GM18517 (cell line): Measurements from ENCODE around the gene OSTM1.

ENCODE experiments used
- ATAC-seq: cut with Tn5 transposase; IDR thresholded peaks from one replicate; pipeline ENCODE4 v1.9.1; 2021; ENCODE audit warnings: mild to moderate bottlenecking, moderate library complexity; ENCODE audit not compliant: unreplicated experiment

Gene OSTM1

GRCh38 chr6:108105571-108105970 lies 31.0 kb upstream of the OSTM1 start:
- no peak for ATAC-seq

GRCh38 chr6:108102965-108103364 lies 28.4 kb upstream of the OSTM1 start:
- ATAC-seq, result no peak

DNA sequence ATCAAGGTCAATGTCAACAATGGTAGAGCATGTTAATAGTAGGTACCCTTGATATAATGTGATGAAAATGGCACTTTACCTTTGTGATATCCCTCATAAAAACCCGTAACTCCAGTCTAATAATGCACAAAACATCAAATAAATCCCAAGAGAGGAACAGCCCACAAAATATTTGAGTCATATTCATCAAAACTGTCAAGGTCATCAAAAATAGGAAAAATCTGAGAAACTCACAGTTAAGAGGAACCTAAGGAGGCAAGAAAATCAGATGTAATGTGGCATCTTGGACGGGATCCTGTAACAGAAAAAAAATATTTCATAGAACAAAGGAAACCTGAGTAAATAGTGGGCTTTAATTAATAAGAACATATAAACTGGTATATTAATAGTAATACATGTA lies 25.5 kb upstream of the OSTM1 start:
- no peak for ATAC-seq

DNA sequence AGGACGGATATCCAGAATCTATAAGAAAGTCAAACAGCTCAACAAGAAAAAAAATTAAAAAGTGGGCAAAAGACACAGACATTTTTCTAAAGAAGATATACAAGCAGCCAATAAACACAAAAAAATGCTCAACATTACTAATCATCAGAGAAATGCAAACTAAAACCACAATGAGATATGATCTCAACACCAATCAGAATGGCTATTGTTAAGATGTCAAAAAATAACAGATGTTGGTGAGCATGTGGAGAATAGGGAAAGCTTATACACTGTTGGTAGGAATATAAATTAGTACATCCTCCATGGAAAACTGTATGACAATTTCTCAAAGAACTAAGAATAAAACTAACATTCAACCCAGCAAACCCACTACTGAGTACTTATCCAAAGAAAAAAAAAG lies 23.3 kb upstream of the OSTM1 start:
- no peak for ATAC-seq

GRCh38 chr6:108093781-108094300 lies 19.3 kb upstream of the OSTM1 start:
- no peak for ATAC-seq

DNA sequence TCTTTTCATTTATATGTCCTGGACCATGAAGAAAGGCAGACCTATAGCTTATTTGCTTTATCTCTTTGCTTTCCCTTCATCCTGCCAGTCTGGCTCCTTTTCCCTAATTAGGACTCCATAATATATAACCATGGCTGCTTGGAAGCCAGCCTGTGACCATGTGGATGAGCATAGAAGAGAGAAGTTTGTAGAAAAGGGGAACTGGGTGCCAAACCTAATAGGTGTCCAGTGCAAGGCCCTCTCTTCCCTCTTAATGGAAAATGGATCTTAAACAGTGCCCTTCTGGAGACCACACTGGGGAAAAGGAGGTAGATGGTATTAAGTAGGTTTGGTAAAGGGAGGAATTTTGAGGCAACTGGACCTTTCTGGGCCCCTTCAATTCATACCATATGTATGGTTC lies 16.7 kb upstream of the OSTM1 start:
- ATAC-seq, result no peak

DNA sequence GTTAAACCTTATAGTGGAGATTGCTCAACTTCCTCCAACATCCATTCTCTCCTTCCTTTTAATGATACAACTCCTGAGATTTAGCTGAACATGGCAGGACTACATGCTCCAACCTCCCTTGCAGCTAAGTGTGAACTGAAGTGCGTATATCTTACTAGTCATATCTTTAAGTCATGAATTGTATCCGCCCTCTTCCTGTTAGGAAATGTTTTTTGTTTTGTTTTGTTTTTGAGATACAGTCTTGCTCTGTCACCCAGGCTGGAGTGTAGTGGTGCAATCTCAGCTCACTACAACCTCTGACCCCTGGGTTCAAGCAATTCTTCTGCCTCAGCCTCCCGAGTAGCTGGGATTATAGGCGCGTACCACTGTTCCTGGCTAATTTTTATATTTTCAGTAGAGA lies 8.8 kb upstream of the OSTM1 start:
- no peak for ATAC-seq

DNA sequence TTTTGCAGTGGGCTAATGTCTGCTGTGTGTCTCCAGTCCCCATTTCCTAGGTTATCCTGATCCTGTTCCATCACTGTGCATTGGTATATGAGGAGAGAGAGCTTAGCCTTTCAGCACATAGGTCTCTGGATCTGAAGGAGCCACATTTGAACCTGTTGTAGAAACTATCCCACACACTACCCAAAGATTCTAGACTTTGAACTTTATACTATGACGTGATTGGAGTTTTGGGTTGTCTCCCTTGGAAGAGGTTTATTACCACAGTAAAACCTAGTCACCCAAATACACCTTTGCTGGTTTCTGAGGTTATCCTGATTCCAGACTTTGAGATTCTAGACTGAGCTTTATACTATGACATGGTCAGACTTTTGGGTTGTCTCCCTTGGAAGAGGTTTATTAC lies 8.0 kb upstream of the OSTM1 start:
- no peak for ATAC-seq

GRCh38 chr6:108080010-108080780 lies 5.7 kb upstream of the OSTM1 start:
- ATAC-seq, result no peak

- no peak for ATAC-seq
These were observed 3.6 kb upstream of the OSTM1 start for GRCh38 chr6:108078191-108078590.

DNA sequence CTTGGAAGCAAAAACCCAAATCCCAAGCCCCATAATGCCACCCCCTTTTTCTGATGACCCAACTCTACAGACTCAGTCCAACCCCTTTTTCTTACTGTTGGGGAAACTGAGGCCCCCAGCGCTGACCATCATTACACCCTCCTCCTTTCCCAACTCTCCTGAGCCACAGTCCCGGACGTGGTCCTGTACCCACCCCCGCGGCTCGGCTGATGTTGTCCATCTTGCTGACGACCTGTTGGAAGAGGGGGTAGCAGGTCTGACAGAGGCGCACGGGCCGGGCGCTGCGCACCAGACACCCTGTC lies 533 bp downstream of the OSTM1 start:
- ATAC-seq, result no peak

GRCh38 chr6:108071736-108072276 lies 2.7 kb downstream of the OSTM1 start:
- ATAC-seq, result no peak

DNA sequence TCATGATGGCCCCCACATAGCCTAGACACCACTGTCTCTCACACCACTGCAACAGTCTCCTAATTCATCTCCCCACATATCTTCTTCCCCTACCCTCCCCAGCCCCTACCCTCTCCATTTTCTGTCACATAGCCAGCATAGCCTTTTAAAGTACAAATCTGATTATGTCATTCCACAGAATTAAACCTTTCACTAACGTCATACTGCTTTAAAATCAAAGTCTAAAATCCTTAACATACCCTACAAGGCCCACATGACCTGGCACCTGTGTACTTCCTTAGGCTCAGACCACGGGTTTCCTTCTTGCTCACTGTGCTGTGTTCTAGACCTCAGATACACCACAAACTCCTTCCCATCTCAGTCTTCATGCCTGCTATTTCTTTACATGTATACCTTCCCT lies 5.9 kb downstream of the OSTM1 start:
- no peak for ATAC-seq

DNA sequence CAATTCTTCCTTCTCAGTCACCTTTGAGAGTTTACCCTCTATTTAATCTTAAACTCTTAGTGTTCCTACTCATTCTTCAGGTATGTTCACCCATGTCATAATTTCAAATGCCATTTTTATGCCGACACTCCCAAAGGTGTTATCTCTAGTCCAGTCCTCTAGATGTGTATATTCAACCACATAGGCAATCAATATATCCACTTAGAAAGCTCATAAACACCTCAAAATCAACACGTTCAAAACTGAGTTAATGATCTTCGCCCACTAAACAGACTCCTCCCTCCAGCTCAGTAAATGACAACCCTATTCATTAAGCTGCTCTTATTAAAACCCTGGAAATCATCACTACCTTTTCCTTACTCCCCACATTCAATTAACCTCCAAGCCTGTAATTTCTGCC lies 6.4 kb downstream of the OSTM1 start:
- ATAC-seq, result no peak

DNA sequence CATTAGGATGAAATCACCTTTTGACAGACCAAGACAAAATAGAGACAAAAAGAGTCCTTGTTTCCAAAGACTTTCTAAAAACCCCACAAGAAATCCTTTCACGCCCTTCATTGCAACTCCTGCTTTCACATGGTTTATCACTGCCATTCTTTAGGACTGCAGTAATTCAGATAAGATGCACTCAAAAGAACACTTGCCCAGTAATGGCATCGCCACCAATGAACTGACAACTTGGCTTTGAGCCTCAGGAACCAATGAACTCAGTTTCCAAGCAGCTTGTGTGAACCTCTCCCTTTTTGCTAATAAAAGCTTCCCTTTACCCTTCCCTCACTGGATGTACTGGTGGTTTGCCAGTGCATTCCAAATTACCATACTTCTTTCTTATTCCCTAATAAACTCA lies 21.8 kb downstream of the OSTM1 start:
- ATAC-seq, result no peak

DNA sequence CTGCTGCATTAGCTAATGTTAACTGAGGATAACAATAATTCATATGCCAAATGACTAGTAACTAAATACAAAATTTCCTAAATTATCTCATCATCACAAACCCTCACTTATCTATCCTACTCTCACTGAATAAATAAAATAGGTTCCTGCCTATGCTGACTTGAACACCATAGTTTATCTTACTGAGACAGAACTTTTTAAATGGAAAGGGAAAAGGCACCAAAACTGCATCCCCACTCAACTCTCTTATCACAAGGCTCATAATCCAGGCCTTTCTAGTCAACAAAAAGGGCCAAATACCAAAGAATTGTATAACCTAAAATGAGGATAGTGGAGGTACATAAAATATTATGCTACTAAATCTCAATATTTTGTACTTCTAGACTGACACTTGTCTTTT lies 23.1 kb downstream of the OSTM1 start:
- ATAC-seq, result no peak

DNA sequence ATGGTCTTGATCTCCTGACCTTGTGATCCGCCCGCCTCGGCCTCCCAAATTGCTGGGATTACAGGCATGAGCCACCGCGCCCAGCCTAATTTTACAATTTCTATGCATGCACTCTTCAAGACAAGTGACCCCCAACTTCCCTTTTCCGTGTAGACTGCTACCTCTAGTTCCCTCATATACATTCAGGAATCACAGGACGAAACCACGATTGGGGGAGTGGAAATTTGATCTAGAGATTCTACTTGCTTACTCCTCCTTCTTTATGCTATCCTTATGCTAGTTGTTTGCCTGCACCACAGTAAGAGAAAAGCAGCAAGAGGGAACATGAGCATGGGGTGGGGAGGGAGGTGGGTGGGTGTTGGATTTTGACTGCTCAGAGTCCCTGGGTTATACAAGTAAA lies 34.9 kb downstream of the OSTM1 start:
- ATAC-seq, result no peak

GRCh38 chr6:108036884-108037283 lies 37.7 kb downstream of the OSTM1 start:
- no peak for ATAC-seq

- no peak for ATAC-seq
These were observed 42.6 kb downstream of the OSTM1 start for GRCh38 chr6:108031968-108032367.

- ATAC-seq, result no peak
These were observed 44.3 kb downstream of the OSTM1 start for GRCh38 chr6:108030211-108030610.

DNA sequence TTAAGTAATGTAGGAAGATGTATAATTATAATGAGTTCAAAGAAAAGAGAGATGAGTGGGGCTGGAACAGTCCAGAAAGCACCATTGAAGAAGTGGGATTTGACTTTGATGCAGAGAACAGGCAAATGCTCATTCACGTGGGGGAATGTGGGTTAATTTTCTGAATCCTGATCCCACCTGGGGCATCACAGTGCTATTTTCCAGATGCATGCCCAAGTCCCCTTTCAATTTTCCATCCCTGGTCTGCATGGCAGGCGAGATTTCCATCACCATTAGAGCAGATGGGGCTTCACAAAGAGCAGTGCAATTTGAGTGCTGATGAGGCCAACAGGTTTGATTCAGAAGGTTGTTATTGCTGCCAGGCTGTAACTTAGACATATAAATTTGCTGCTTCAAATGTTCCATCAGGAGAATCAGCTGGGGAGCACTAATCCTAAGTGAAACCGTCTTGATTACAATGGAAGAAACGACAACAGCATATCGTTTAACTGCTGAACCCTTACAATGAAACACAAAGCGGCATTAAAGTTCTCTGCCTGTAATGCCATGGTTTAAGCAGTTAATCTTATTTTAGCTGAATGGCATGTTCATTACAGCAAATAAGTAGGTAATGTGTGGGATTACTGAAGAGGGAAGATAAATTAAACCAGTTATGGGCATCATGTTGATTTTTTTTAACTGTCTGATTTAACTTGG lies 45.2 kb downstream of the OSTM1 start:
- no peak for ATAC-seq

GRCh38 chr6:108027594-108027993 lies 46.9 kb downstream of the OSTM1 start:
- no peak for ATAC-seq
